ENCODE measurements around the gene ATG7. TPM values are rescaled to one million over a fixed set of nuclear protein-coding genes. Genes with fewer than 3 reads are reported as not detected.
"Not testable (repeated sequence)": the region's sequence is repeated elsewhere in the genome, so short reads cannot be mapped to it uniquely, and the experiment has no call there.

Gene ATG7
- total RNA-seq, 1 donor from 2014 or later, result 68.9 TPM

GRCh38 chr3:11401434-11401833 is 129.2 kb downstream of the ATG7 start:
- no peak for ATAC-seq
- intact Hi-C loops (cut with DNase I), result no loop called here

DNA sequence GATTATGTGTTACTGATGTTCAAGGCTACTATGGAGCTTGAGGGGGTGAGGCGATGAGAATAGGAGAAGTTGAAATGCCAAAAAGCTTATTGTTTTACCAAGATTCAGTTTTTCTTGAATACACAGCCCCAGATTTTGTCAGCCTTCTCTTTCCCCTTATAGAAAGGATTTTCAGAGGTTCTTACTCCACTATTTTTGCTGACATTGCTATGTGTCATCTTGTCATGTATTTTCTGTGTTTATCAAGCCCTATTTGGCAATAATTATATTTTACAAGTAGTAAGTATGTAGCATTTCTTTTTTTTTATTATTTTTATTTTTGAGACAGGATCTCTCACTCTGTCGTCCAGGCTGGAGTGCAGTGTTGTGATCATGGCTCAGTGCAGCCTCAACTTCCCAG is 133.1 kb downstream of the ATG7 start:
- intact Hi-C loops (cut with DNase I), result no loop called here
- DNase-seq (ENCODE audit: low spot score) (no peak), ATAC-seq (no peak)

More at GRCh38 chr3:11401434-11401833, 129.2 kb downstream of the ATG7 start:
- no peak for DNase-seq (ENCODE audit: low spot score)

DNA sequence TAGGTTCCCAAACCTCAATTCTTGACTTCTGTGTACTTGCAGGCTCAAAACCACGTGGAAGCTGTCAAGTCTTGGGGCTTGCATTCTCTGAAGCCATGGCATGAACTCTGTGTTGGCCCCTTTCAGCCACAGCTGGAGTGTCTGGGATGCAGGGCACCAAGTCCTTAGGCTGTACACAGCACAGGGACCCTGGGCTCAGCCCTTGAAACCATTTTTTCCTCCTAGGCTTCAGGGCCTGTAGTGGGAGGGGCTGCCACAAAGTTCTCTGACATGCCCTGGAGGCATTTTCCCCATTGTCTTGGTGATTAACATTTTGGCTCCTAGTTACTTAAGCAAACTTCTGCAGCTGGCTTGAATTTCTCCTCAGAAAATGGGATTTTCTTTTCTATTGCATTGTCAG is 135.4 kb downstream of the ATG7 start:
- DNase-seq (ENCODE audit: low spot score), result no peak
- intact Hi-C loops (cut with DNase I), result no loop called here
- no peak for ATAC-seq

DNA sequence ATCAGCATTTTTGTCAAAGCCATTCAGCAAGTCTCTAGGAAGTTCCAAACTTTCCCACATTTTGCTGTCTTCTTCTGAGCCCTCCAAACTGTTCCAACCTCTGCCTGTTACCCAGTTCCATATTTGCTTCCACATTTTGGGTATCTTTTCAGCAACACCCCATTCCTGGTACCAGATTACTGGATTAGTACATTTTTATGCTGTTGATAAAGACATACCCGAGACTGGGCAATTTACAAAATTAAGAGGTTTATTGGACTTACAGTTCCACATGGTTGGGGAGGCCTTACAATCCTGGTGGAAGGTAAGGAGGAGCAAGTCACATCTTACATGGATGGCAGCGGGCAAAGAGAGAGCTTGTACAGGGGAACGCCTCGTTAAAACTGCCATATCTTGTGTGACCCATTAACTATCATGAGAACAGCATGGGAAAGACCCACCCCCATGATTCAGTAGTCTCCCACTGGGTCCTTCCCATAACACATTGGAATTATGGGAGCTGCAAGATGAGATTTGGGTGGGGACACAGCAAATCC is 136.2 kb downstream of the ATG7 start:
- ATAC-seq; DNase-seq (ENCODE audit: low spot score); intact Hi-C loops (cut with DNase I): not testable (repeated sequence)

DNA sequence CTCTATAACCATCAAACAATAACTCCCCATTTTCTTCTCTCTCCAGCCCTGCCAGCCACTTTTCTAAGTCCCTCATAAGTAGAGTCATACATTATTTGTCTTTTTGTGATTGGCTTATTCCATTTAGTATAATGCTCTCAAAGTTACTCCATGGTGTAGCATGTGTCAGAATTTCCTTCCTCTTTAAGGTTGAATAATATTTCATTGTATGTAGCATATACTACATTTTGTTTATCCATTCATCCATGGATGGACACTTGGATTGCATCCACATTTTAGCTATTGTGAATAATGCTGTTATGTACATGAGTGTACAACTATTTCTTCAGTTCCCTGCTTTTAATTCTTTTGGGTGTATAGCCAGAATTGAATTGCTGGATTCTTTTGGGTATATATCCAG is 138.4 kb downstream of the ATG7 start:
- ATAC-seq (no peak), DNase-seq (ENCODE audit: low spot score) (no peak)
- intact Hi-C loops (cut with DNase I), result no loop called here

DNA sequence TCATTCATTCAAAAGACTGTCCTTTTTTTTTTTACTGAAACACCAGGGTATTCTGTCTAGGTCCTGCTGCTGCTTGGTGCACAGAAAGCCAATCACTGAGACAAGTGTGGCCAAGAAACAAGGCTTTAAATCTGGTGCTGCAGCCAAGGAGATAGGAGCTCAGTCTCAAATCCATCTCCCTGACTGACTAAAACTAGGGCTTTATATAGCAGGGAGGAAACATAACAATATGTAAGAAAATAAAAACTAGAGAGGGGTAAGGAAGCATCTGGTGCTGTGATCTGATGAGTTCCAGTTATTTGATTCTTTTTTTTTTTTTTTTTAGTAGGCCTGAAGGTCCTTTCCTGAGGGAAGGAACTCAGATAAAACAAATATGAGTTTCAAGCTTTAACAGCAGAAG is 139.8 kb downstream of the ATG7 start:
- no peak for ATAC-seq
- intact Hi-C loops (cut with DNase I), result no loop called here
- no peak for DNase-seq (ENCODE audit: low spot score)

DNA sequence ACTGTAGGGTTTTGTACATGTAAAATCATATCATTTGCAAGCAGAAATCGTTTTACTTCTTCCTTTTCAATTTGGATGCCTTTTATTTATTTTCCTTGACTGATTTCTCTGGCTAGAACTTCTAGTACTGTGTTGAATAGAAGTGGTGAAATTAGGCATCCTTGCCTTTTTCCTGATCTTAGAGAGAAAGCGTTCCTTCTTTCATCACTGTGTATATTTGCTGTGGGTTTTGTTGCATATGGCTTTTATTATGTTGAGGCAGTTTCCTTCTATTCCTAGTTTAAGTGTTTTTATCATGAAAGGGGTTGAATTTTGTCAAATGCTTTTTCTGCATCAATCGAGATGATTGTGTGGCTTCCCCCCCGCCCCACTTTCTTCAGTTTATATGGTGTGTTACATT is 140.9 kb downstream of the ATG7 start:
- ATAC-seq (no peak), DNase-seq (ENCODE audit: low spot score) (no peak)
- intact Hi-C loops (cut with DNase I), result no loop called here

DNA sequence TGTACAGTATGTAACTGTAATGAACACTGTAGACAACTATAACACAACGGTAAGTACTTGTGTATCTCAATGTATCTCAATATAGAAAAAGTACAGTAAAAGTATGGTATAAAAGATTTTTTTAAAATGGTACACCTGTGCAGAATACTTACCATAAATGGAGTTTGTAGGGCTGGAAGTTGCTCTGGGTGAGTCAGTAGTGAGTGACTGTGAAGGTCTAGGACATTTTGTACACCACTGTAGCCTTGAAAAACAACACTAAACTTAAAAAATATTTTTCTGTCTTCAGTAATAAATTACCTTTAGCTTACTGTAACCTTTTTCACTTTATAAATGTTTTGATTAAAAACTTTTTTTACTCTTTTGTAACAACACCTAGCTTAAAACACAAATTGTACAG is 142.9 kb downstream of the ATG7 start:
- ATAC-seq (no peak), DNase-seq (ENCODE audit: low spot score) (no peak)
- intact Hi-C loops (cut with DNase I), result no loop called here

DNA sequence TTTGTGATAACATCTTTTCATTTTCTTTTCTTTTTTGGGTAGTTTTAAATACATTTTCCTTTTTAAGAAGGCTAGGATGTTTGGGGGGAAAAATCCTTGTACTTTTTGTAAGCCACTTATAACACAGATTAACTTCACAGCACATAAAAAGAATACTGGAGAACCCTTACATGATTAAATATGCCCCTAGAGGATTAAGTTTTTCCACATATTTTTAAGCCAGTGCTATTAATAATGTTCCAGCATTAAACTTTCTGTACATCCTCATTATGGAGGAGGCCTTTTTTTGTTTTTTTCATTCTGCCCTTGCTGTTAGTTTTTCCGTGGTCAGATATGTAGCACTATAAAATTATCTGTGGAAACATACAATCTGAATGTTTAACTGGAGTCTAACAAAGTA is 147.9 kb downstream of the ATG7 start:
- ATAC-seq (no peak), DNase-seq (ENCODE audit: low spot score) (no peak)
- intact Hi-C loops (cut with DNase I), result no loop called here

- no peak for ATAC-seq
- intact Hi-C loops (cut with DNase I), result no loop called here
- no peak for DNase-seq (ENCODE audit: low spot score)
Observed at GRCh38 chr3:11422291-11422690, 150.1 kb downstream of the ATG7 start.

DNA sequence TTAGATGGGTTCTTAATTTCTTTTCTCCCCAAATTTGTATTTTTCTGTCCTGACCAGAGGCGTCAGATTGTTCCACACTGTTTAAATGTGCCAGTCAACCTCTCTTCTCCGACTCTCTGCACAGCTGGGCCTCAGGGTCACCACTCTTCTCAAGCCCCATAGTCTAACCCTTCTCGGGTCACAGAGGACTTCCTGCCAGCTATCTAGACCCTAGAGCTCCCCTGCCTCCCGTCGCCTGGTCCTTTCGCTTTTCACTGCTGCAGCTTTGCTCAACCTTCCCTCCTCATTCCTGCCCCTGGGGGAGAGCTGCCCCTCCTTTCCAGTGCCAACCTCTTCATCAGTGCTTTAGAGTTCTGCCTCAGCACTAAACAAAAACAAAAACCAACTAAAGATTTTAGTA is 151.7 kb downstream of the ATG7 start:
- no peak for ATAC-seq
- intact Hi-C loops (cut with DNase I), result no loop called here
- DNase-seq (ENCODE audit: low spot score), result no peak

GRCh38 chr3:11424277-11424676 is 152.1 kb downstream of the ATG7 start:
- no peak for DNase-seq (ENCODE audit: low spot score)
- intact Hi-C loops (cut with DNase I), result no loop called here
- no peak for ATAC-seq

DNA sequence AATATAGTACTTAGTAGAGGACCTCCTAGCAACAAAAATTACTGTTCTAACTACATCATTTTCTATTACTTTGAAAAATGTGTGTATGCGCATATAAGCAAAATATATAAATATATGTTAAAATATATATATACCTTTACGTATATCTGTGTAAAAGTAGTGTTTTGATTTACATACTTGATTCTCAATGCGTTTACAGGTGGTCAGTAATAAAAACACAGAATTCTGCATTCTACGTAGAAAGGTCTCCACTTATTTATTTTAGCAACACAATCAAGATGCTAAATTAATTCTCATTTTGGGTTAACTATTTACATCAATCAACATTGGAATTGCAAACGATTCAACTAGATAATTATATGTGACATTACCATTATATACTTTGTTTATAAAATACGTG is 158.0 kb downstream of the ATG7 start:
- ATAC-seq (no peak), DNase-seq (ENCODE audit: low spot score) (no peak)
- intact Hi-C loops (cut with DNase I), result no loop called here

GRCh38 chr3:11430624-11431023 is 158.4 kb downstream of the ATG7 start:
- no peak for DNase-seq (ENCODE audit: low spot score)
- no peak for ATAC-seq
- intact Hi-C loops (cut with DNase I), result no loop called here

- DNase-seq (ENCODE audit: low spot score) (no peak), ATAC-seq (no peak)
- intact Hi-C loops (cut with DNase I), result no loop called here
Observed at GRCh38 chr3:11431319-11431718, 159.1 kb downstream of the ATG7 start.

DNA sequence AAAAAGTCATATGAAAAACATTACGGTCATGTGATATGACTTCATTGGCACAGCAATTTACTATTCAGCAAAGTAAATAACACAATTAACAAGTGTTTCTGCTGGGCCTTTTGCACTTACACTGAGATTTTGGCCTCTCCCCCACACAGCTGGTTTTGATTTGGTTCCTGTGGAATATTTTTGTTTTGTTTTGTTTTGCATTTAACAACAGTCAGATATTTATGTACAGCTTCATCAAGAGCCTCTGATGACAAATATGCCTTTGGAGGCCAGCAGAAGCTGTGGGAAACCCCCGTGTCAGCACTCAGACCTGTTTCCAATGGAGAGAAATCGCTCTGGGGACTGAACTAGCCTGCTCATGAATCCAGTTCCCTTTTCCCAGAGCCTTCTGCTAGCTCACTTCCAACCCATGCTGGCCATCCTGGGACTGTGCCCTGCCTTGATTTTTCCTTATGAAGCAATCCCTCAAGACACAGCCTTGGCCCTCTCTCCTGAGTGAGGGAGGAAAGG is 161.9 kb downstream of the ATG7 start:
- DNase-seq (ENCODE audit: low spot score) (peak; percentile 73), ATAC-seq (peak; percentile 85)
- intact Hi-C loops (cut with DNase I), result no loop called here

GRCh38 chr3:11434563-11435096 is 162.4 kb downstream of the ATG7 start:
- intact Hi-C loops (cut with DNase I), result no loop called here
- ATAC-seq (peak; percentile 54), DNase-seq (ENCODE audit: low spot score) (no peak)

DNA sequence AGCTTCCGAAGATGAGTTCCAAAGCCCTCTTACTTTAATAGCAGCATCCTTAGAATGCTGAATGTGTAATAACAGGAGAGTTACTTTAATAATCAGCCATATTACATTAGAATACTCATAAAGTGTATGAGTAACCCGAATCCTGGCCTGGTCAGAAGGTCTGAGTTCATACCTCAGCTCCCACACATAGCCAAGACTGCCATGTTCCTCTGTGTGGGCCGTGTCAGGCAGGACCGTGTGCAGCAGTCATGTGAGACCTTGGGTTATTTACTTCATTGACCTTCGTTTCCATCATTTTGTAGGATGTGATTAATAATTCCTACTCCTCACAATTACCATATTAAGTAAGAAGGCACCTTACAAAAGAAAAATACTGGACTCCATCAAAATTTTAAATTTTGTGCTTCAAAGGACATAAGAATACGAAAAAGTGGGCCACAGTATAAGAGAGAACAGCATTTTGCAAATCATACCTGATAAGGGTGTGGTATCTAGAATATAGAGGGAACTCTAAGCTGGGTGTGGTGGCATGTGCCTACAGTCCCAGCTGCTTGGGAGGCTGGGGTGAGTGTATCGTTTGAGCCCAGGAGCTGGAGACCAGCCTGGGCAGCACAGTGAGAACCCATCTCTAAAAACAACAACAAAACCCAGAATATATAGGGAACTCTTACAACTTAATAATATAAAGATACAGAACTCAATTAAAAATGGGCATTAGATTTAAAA is 163.4 kb downstream of the ATG7 start:
- intact Hi-C loops (cut with DNase I), result no loop called here
- no peak for DNase-seq (ENCODE audit: low spot score)
- no peak for ATAC-seq

DNA sequence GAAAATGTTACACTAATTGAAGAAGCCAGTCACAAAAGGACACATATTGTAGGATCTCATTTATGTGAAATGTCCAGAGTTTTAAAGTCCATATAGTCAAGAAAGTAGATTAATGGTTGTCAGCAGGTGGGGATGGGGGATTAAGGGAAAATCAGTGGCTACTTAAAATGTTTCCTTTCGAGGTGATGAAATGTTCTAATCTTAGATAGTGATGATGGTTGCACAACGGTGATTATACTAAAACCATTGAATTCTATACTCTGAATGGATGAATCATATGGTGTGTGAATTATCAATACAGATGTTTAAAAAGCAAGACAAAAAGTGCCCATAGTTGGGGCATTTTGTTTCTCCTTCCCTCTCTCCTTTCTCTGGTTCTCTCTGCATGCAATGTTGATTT is 164.6 kb downstream of the ATG7 start:
- intact Hi-C loops (cut with DNase I), result no loop called here
- ATAC-seq, result no peak
- no peak for DNase-seq (ENCODE audit: low spot score)

DNA sequence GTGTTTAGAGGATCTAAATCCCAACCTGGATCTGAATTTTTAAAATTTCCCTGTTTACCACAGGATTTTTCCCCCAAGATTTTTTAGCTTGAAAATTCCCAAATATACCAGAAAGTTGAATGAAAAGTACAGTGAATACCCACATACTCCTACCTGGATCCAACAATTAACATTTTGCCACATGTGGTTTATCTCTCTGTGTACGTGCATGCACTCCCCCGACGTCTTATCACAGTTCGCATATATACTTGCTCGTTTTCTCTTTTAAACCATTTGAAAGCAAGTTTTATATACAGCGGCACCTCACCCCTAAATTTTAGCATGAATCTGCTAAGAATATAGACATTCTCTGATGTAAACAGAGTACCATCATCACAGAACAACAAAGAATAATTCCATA is 165.3 kb downstream of the ATG7 start:
- intact Hi-C loops (cut with DNase I), result no loop called here
- no peak for DNase-seq (ENCODE audit: low spot score)
- ATAC-seq, result no peak

GRCh38 chr3:11438646-11439045 is 166.4 kb downstream of the ATG7 start:
- DNase-seq (ENCODE audit: low spot score) (peak; percentile 74), ATAC-seq (peak; percentile 89)
- intact Hi-C loops (cut with DNase I), result no loop called here
